A549 (cell line): ENCODE results near the gene KLK12.

ENCODE experiments used
- EP300 ChIP-seq, 2 experiments: fragments of >200 bp; sonication (Bioruptor Twin); formaldehyde crosslinking; IDR thresholded peaks; 2 replicates in 1 of 2; 3 replicates in 1 of 2; pipeline ENCODE4 v1.6.1; 2016 to 2017
- TF ChIP-seq, protein P1 (sequence below): fragments of 150-350 bp; IDR thresholded peaks from 2 replicates; pipeline ENCODE4 v1.6.1; 2014; ENCODE audit warnings: low read depth, mild to moderate bottlenecking, low read length
- TF ChIP-seq, protein P2 (sequence below): fragments of >200 bp; sonication (Bioruptor Twin); formaldehyde crosslinking; IDR thresholded peaks from 3 replicates; pipeline ENCODE4 v1.5.1; 2016

- no peak for TF ChIP-seq EP300 (IDR thresholded peaks at IDR 0.05)
- TF ChIP-seq, protein P1, sequence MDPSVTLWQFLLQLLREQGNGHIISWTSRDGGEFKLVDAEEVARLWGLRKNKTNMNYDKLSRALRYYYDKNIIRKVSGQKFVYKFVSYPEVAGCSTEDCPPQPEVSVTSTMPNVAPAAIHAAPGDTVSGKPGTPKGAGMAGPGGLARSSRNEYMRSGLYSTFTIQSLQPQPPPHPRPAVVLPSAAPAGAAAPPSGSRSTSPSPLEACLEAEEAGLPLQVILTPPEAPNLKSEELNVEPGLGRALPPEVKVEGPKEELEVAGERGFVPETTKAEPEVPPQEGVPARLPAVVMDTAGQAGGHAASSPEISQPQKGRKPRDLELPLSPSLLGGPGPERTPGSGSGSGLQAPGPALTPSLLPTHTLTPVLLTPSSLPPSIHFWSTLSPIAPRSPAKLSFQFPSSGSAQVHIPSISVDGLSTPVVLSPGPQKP = no peak
- TF ChIP-seq, protein P2, sequence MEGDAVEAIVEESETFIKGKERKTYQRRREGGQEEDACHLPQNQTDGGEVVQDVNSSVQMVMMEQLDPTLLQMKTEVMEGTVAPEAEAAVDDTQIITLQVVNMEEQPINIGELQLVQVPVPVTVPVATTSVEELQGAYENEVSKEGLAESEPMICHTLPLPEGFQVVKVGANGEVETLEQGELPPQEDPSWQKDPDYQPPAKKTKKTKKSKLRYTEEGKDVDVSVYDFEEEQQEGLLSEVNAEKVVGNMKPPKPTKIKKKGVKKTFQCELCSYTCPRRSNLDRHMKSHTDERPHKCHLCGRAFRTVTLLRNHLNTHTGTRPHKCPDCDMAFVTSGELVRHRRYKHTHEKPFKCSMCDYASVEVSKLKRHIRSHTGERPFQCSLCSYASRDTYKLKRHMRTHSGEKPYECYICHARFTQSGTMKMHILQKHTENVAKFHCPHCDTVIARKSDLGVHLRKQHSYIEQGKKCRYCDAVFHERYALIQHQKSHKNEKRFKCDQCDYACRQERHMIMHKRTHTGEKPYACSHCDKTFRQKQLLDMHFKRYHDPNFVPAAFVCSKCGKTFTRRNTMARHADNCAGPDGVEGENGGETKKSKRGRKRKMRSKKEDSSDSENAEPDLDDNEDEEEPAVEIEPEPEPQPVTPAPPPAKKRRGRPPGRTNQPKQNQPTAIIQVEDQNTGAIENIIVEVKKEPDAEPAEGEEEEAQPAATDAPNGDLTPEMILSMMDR = no peak
Measured at GRCh38 chr19:51043497-51043896, 8.7 kb upstream of the KLK12 start.
